H1 (cell line): ENCODE measurements around the gene GMIP. TPM values are rescaled to one million over a fixed set of nuclear protein-coding genes. Genes with fewer than 3 reads are reported as not detected.

Source experiments
- CTBP2 ChIP-seq: IDR thresholded peaks from 2 replicates; pipeline ENCODE4 v1.7.0; 2011; ENCODE audit warnings: borderline replicate concordance, mild to moderate bottlenecking, moderate library complexity, mixed read lengths, low read length; ENCODE audit not compliant: insufficient read depth, insufficient read length
- SP2 ChIP-seq: IDR thresholded peaks from 2 replicates; pipeline ENCODE4 v1.6.1; 2012; ENCODE audit warnings: mild to moderate bottlenecking, low read length, inconsistent platforms
- SRF ChIP-seq: IDR thresholded peaks from 2 replicates; pipeline ENCODE4 v1.6.1; 2011; ENCODE audit warnings: mild to moderate bottlenecking, low read depth, low read length, moderate library complexity
- polyA plus RNA-seq, 7 experiments: library from polyadenylated mRNA; depleted of rRNA in 3 of 7; stranded (reverse) in 5 of 7; unstranded in 2 of 7; fragments of >200 nt in 5 of 7; fragments of 200-250 nt in 2 of 7; gene quantifications; 1 replicate in 5 of 7; 2 replicates in 1 of 7; 4 replicates in 1 of 7; pipeline versions ENCODE4 v1.2.1 to v1.2.3, GENCODE V29; 2011 to 2013; ENCODE audit warnings: missing spikeins in 2 of 7, mixed read lengths in 2 of 7
- total RNA-seq: library from RNA; stranded (reverse); fragmentation: NEBNext Ultra II Directional; extraction: Animal tissue kit (Norgen Biotek cat#: 25700); gene quantifications from 2 replicates; pipeline ENCODE4 v1.2.1, GENCODE V29; 2021
- TF ChIP-seq, protein P1 (sequence below): IDR thresholded peaks from 2 replicates; pipeline ENCODE4 v1.6.1; 2011; ENCODE audit warnings: low read length, improper control_type of control experiment

Gene GMIP
- total and polyA plus RNA-seq, 2 of the 8 experiments (the other 6 are each of a cell fraction or from before 2014, with no cell fraction given) = 5.7 to 18.1 TPM

DNA sequence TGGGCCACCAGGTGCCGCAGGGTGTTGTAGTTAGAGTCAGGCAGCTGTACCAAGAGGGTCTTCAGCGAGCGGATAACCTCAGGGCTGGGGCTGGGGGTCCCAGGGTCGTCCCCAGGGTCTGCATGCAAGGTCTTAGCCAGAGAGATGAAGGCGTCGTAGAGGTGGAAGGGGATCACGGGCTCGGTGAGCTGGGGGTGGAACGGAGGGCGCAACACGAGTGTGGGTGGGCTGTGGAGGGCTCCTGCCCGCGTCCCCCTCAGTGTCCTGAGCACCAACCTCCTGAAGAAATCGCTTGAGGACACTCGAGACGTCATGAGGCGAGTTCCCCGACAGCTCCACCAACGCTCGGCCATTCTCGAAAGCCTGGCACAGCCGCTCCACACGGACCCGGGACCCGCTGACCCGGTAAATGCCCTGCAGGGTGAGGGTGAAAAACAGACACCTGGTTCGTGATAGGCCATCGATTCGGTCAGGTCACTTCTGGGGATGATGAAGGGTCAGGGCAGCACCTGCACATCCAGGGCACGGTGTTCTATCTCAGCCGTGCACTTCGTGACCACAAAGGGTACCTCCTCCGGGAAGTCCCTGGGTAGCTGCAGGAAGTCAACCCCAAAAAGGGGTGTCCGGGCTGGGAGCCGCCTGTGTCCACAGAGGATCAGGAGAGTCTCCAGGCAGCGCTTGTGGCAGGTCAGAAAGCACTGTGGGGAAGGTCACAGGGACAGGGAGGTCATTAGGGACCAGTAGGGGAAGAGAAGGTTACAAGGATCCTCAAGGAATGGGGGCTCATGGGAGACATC lies 8.7 kb downstream of the GMIP start (continued):
- TF ChIP-seq, protein P1, sequence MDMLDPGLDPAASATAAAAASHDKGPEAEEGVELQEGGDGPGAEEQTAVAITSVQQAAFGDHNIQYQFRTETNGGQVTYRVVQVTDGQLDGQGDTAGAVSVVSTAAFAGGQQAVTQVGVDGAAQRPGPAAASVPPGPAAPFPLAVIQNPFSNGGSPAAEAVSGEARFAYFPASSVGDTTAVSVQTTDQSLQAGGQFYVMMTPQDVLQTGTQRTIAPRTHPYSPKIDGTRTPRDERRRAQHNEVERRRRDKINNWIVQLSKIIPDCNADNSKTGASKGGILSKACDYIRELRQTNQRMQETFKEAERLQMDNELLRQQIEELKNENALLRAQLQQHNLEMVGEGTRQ = no peak
- TF ChIP-seq CTBP2 (no peak), SP2 (no peak), SRF (no peak)
